Neural progenitor cell (in vitro differentiated cells): ENCODE measurements around the gene RNF26. TPM values are rescaled to one million over a fixed set of nuclear protein-coding genes. Genes with fewer than 3 reads are reported as not detected.

Experiments
- DNase-seq: peaks from one replicate; pipeline ENCODE4 v3.0.0-alpha.2; 2016; ENCODE audit warnings: low spot score
- H2AFZ ChIP-seq: fragments of 200-600 bp; sonication (generic); replicated peaks from 2 replicates; pipeline ENCODE4 v1.6.1; 2016; ENCODE audit warnings: antibody characterized with exemption
- H3F3A ChIP-seq: fragments of 200-600 bp; sonication (generic); 2 replicates; pipeline ENCODE4 v1.6.1; 2016; ENCODE audit warnings: antibody characterized with exemption, low read depth
- H3K27ac ChIP-seq: fragments of 200-600 bp; sonication (generic); 2 replicates; pipeline ENCODE4 v1.5.1; 2016; ENCODE audit warnings: mild to moderate bottlenecking
- H3K27me3 ChIP-seq: fragments of 200-600 bp; sonication (generic); 2 replicates; pipeline ENCODE4 v1.6.1; 2016; ENCODE audit warnings: mild to moderate bottlenecking, moderate library complexity
- H3K36me3 ChIP-seq: fragments of 200-600 bp; sonication (generic); 2 replicates; pipeline ENCODE4 v1.5.1; 2016
- H3K4me1 ChIP-seq: fragments of 200-600 bp; sonication (generic); 2 replicates; pipeline ENCODE4 v1.6.1; 2016; ENCODE audit warnings: mixed run types
- H3K4me2 ChIP-seq: fragments of 200-600 bp; sonication (generic); 2 replicates; pipeline ENCODE4 v1.6.1; 2016
- H3K4me3 ChIP-seq: fragments of 200-600 bp; sonication (generic); 2 replicates; pipeline ENCODE4 v1.5.1; 2016
- H3K79me2 ChIP-seq: fragments of 200-600 bp; sonication (generic); 2 replicates; pipeline ENCODE4 v1.6.1; 2016; ENCODE audit warnings: low read depth
- H3K9ac ChIP-seq: fragments of 200-600 bp; sonication (generic); 2 replicates; pipeline ENCODE4 v1.6.1; 2016
- H3K9me3 ChIP-seq: fragments of 200-600 bp; sonication (generic); 2 replicates; pipeline ENCODE4 v1.5.1; 2016; ENCODE audit warnings: low read depth
- H4K20me1 ChIP-seq: fragments of 200-600 bp; sonication (generic); 2 replicates; pipeline ENCODE4 v1.6.1; 2016; ENCODE audit warnings: low read depth
- H3K27ac Mint-ChIP-seq: 3 replicates; pipeline ENCODE4 v1.8.0; 2021; ENCODE audit warnings: mixed read lengths
- H3K27me3 Mint-ChIP-seq: 2 replicates; pipeline ENCODE4 v1.8.0; 2022; ENCODE audit warnings: low read depth, mild to moderate bottlenecking, inconsistent platforms, moderate library complexity, mixed read lengths; ENCODE audit not compliant: insufficient read depth
- H3K36me3 Mint-ChIP-seq: 3 replicates; pipeline ENCODE4 v1.8.0; 2021; ENCODE audit warnings: mixed read lengths
- H3K4me1 Mint-ChIP-seq: 3 replicates; pipeline ENCODE4 v1.8.0; 2021; ENCODE audit warnings: mixed read lengths
- H3K4me3 Mint-ChIP-seq: 3 replicates; pipeline ENCODE4 v1.8.0; 2021; ENCODE audit warnings: mild to moderate bottlenecking, moderate library complexity, mixed read lengths
- H3K9me3 Mint-ChIP-seq: 3 replicates; pipeline ENCODE4 v1.8.0; 2020; ENCODE audit warnings: mixed read lengths
- CTCF ChIP-seq: fragments of 200-600 bp; sonication (generic); IDR thresholded peaks from 2 replicates; pipeline ENCODE4 v1.5.1; 2017; ENCODE audit warnings: antibody characterized with exemption, mild to moderate bottlenecking
- EZH2 ChIP-seq: fragments of 200-600 bp; sonication (generic); IDR thresholded peaks from 2 replicates; pipeline ENCODE4 v1.6.1; 2017; ENCODE audit warnings: antibody characterized with exemption, mild to moderate bottlenecking, moderate library complexity
- EZH2phosphoT487 ChIP-seq: fragments of 200-600 bp; sonication (generic); IDR thresholded peaks from 2 replicates; pipeline ENCODE4 v1.6.1; 2017; ENCODE audit warnings: antibody characterized with exemption
- total RNA-seq: library from RNA; depleted of rRNA; stranded (reverse); fragments of >200 nt; gene quantifications from 2 replicates; pipeline ENCODE4 v1.2.3, GENCODE V29; 2015; ENCODE audit warnings: low replicate concordance

Gene RNF26
- total RNA-seq, 1 donor from 2014 or later, result 17.1 TPM

- H3K4me2 ChIP-seq, result no peak overlapping the region
- no peaks in the 10 kb centered on the region for H3F3A ChIP-seq
- no peak overlapping the region for H3K9ac ChIP-seq
- H3K36me3 ChIP-seq, result no peaks in the 10 kb centered on the region
- H3K9me3 Mint-ChIP-seq, result peaks cover 6% of the 10 kb centered on the region
- H3K27me3 Mint-ChIP-seq, result no peaks in the 10 kb centered on the region
- no peak for DNase-seq
- H3K27ac Mint-ChIP-seq, result no peak overlapping the region
- H4K20me1 ChIP-seq, result no peaks in the 10 kb centered on the region
- H3K4me1 ChIP-seq, result no peaks in the 10 kb centered on the region
- H3K27ac ChIP-seq, result no peak overlapping the region
- no peaks in the 10 kb centered on the region for H3K4me1 Mint-ChIP-seq
- H3K79me2 ChIP-seq, result no peaks in the 10 kb centered on the region
- H3K36me3 Mint-ChIP-seq, result peaks cover 23% of the 10 kb centered on the region
- H3K4me3 ChIP-seq, result no peak overlapping the region
- TF ChIP-seq EZH2phosphoT487, result no peak
- no peaks in the 10 kb centered on the region for H3K9me3 ChIP-seq
- no peak overlapping the region for H2AFZ ChIP-seq
- no peaks in the 10 kb centered on the region for H3K27me3 ChIP-seq
- no peak overlapping the region for H3K4me3 Mint-ChIP-seq
Observed at GRCh38 chr11:119290894-119291497, 43.3 kb upstream of the RNF26 start.

GRCh38 chr11:119293461-119293860 lies 40.9 kb upstream of the RNF26 start:
- H3K27ac Mint-ChIP-seq, result no peak overlapping the region
- peaks cover 6% of the 10 kb centered on the region for H3K9me3 Mint-ChIP-seq
- Histone ChIP-seq H3K4me1 (no peaks in the 10 kb centered on the region), H3K4me3 (no peak overlapping the region), H3F3A (no peaks in the 10 kb centered on the region), H3K27ac (no peak overlapping the region), H3K27me3 (no peaks in the 10 kb centered on the region), H3K79me2 (no peaks in the 10 kb centered on the region), H4K20me1 (no peaks in the 10 kb centered on the region), H2AFZ (no peak overlapping the region), H3K4me2 (no peak overlapping the region), H3K9ac (no peak overlapping the region), H3K9me3 (no peaks in the 10 kb centered on the region), H3K36me3 (no peaks in the 10 kb centered on the region)
- no peak for DNase-seq
- H3K4me3 Mint-ChIP-seq, result no peak overlapping the region
- H3K27me3 Mint-ChIP-seq, result no peaks in the 10 kb centered on the region
- TF ChIP-seq EZH2, result no peak
- TF ChIP-seq EZH2phosphoT487, result no peak
- no peak for TF ChIP-seq CTCF
- H3K36me3 Mint-ChIP-seq, result peaks cover 35% of the 10 kb centered on the region
- H3K4me1 Mint-ChIP-seq, result no peaks in the 10 kb centered on the region

DNA sequence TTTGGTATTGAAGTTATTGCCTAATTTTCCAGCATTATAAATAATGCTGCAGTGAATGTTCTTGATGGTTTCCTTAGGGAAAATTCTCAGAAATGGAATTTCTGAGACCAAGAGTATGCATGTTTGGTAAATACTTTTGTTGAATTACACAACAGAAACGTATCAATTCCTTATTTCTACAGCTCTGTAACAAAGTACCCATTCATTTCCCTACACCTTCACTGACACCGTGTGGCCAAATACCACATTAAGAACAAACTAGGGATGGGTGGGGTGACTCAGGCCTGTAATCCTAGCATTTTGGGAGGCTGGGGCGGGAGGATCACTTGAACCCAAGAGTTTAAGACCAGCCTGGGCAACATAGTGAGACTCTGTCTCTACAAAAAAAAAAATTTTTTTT lies 39.1 kb upstream of the RNF26 start:
- no peak overlapping the region for H3K27ac Mint-ChIP-seq
- no peak overlapping the region for H3K4me3 ChIP-seq
- no peak overlapping the region for H3K4me3 Mint-ChIP-seq
- DNase-seq, result no peak
- no peaks in the 10 kb centered on the region for H3K4me1 ChIP-seq
- no peaks in the 10 kb centered on the region for H3K27me3 ChIP-seq
- H2AFZ ChIP-seq, result no peak overlapping the region
- H3K9ac ChIP-seq, result no peak overlapping the region
- H3F3A ChIP-seq, result no peaks in the 10 kb centered on the region
- H3K36me3 ChIP-seq, result no peaks in the 10 kb centered on the region
- no peaks in the 10 kb centered on the region for H4K20me1 ChIP-seq
- no peaks in the 10 kb centered on the region for H3K79me2 ChIP-seq
- no peaks in the 10 kb centered on the region for H3K27me3 Mint-ChIP-seq
- H3K4me1 Mint-ChIP-seq, result no peaks in the 10 kb centered on the region
- TF ChIP-seq EZH2 (no peak), EZH2phosphoT487 (no peak), CTCF (peak; percentile 7)
- H3K36me3 Mint-ChIP-seq, result peaks cover 39% of the 10 kb centered on the region
- H3K9me3 Mint-ChIP-seq, result peaks cover 6% of the 10 kb centered on the region
- no peaks in the 10 kb centered on the region for H3K9me3 ChIP-seq
- H3K4me2 ChIP-seq, result no peak overlapping the region
- no peak overlapping the region for H3K27ac ChIP-seq

DNA sequence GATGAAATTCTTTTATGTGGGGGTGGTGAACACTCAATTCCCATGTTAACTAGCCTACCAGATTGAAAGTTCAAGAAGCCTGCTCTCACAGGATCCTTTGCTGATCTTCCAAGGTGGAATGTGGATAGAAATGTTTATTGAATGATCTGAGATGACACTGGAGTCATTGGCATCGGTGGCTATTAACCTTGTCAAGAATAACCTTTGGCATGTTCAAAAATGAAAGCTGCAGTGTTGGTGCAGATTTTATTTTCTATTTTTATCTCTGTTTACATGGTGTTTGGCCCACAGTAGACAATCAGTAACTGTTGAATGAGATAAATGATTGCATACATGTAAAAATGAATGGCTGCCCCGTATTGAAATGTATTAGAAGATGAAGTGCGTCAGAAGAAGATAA lies 36.4 kb upstream of the RNF26 start:
- no peaks in the 10 kb centered on the region for H3K4me1 ChIP-seq
- no peaks in the 10 kb centered on the region for H3K36me3 ChIP-seq
- no peaks in the 10 kb centered on the region for H3K4me1 Mint-ChIP-seq
- no peaks in the 10 kb centered on the region for H3K27me3 Mint-ChIP-seq
- H3K4me3 ChIP-seq, result no peak overlapping the region
- peaks cover 41% of the 10 kb centered on the region for H3K36me3 Mint-ChIP-seq
- H3K27ac ChIP-seq, result no peak overlapping the region
- no peak overlapping the region for H3K9ac ChIP-seq
- no peak overlapping the region for H3K27ac Mint-ChIP-seq
- no peak overlapping the region for H3K4me3 Mint-ChIP-seq
- no peaks in the 10 kb centered on the region for H3K9me3 Mint-ChIP-seq
- H3K9me3 ChIP-seq, result no peaks in the 10 kb centered on the region
- H3K79me2 ChIP-seq, result no peaks in the 10 kb centered on the region
- no peak overlapping the region for H3K4me2 ChIP-seq
- no peak overlapping the region for H2AFZ ChIP-seq
- no peaks in the 10 kb centered on the region for H3F3A ChIP-seq
- TF ChIP-seq EZH2, result no peak
- TF ChIP-seq CTCF, result no peak
- no peak for TF ChIP-seq EZH2phosphoT487
- H4K20me1 ChIP-seq, result no peaks in the 10 kb centered on the region
- DNase-seq, result no peak
- no peaks in the 10 kb centered on the region for H3K27me3 ChIP-seq
